GM23338 (cell line): ENCODE data around the gene EIF4E2. TPM values are rescaled to one million over a fixed set of nuclear protein-coding genes. Genes with fewer than 3 reads are reported as not detected.

Source experiments
- ATAC-seq: fragments of 200-7000 bp; cut with Tn5 transposase; 3 replicates; pipeline ENCODE4 v1.9.1; 2020
- DNase-seq: peaks from one replicate; pipeline ENCODE4 v3.0.0-alpha.2; 2015; ENCODE audit warnings: low spot score
- H2AFZ ChIP-seq: fragments of 200-600 bp; sonication (generic); 2 replicates; pipeline ENCODE4 v1.8.0; 2016; ENCODE audit warnings: antibody characterized with exemption, mild to moderate bottlenecking, moderate library complexity
- H3F3A ChIP-seq: fragments of 200-600 bp; sonication (generic); replicated peaks from 2 replicates; pipeline ENCODE4 v1.8.0; 2017; ENCODE audit warnings: antibody characterized with exemption, mixed run types, low read depth
- H3K27ac ChIP-seq: fragments of 200-600 bp; sonication (generic); 2 replicates; pipeline ENCODE4 v1.6.1; 2016; ENCODE audit warnings: low read depth
- H3K27me3 ChIP-seq: fragments of 200-600 bp; sonication (generic); 2 replicates; pipeline ENCODE4 v1.8.0; 2016; ENCODE audit warnings: mild to moderate bottlenecking, mixed run types, moderate library complexity; ENCODE audit not compliant: insufficient read depth
- H3K36me3 ChIP-seq: fragments of 200-600 bp; sonication (generic); 2 replicates; pipeline ENCODE4 v1.8.0; 2016; ENCODE audit warnings: mild to moderate bottlenecking; ENCODE audit not compliant: insufficient read depth
- H3K4me1 ChIP-seq: fragments of 200-600 bp; sonication (generic); 2 replicates; pipeline ENCODE4 v1.8.0; 2016; ENCODE audit warnings: mild to moderate bottlenecking, moderate library complexity; ENCODE audit not compliant: insufficient read depth
- H3K4me2 ChIP-seq: fragments of 200-600 bp; sonication (generic); 2 replicates; pipeline ENCODE4 v1.7.1; 2017; ENCODE audit warnings: mixed run types
- H3K4me3 ChIP-seq: fragments of 200-600 bp; sonication (generic); 2 replicates; pipeline ENCODE4 v1.6.1; 2016; ENCODE audit warnings: mixed run types
- H3K79me2 ChIP-seq: fragments of 200-600 bp; sonication (generic); replicated peaks from 2 replicates; pipeline ENCODE4 v1.8.0; 2017; ENCODE audit warnings: mild to moderate bottlenecking; ENCODE audit not compliant: insufficient read depth
- H3K9me2 ChIP-seq: fragments of 200-600 bp; sonication (generic); 2 replicates; pipeline ENCODE4 v1.8.0; 2017; ENCODE audit not compliant: insufficient read depth
- H4K20me1 ChIP-seq: fragments of 200-600 bp; sonication (generic); replicated peaks from 2 replicates; pipeline ENCODE4 v1.8.0; 2017; ENCODE audit warnings: mild to moderate bottlenecking; ENCODE audit not compliant: insufficient read depth
- H3K27ac Mint-ChIP-seq: 2 replicates; pipeline ENCODE4 v1.8.0; 2020; ENCODE audit warnings: inconsistent platforms, mild to moderate bottlenecking, moderate library complexity, mixed read lengths
- H3K27me3 Mint-ChIP-seq: 3 replicates; pipeline ENCODE4 v1.8.0; 2022; ENCODE audit warnings: low read depth, mild to moderate bottlenecking, moderate library complexity, mixed read lengths, inconsistent platforms; ENCODE audit not compliant: insufficient read depth, poor library complexity
- H3K36me3 Mint-ChIP-seq: 3 replicates; pipeline ENCODE4 v1.8.0; 2021; ENCODE audit warnings: low read depth, mild to moderate bottlenecking, inconsistent platforms, moderate library complexity, mixed read lengths
- H3K4me1 Mint-ChIP-seq: 3 replicates; pipeline ENCODE4 v1.8.0; 2020; ENCODE audit warnings: mild to moderate bottlenecking, inconsistent platforms, mixed read lengths
- H3K4me3 Mint-ChIP-seq: 3 replicates; pipeline ENCODE4 v1.8.0; 2021; ENCODE audit warnings: moderate library complexity, mild to moderate bottlenecking, inconsistent platforms, mixed read lengths
- H3K9me3 Mint-ChIP-seq: 3 replicates; pipeline ENCODE4 v1.8.0; 2020; ENCODE audit warnings: moderate library complexity, mild to moderate bottlenecking, inconsistent platforms, mixed read lengths
- CTCF ChIP-seq, 2 experiments: fragments of 200-600 bp in 1 of 2; sonication (generic) in 1 of 2; conservative IDR thresholded peaks; 2 replicates each; pipeline versions ENCODE4 v1.5.1 to v1.6.1; 2016 to 2017; ENCODE audit warnings: antibody characterized with exemption in 2 of 2, low read depth in 2 of 2, mild to moderate bottlenecking in 2 of 2, moderate library complexity in 1 of 2
- EZH2 ChIP-seq: fragments of 200-600 bp; sonication (generic); IDR thresholded peaks from one replicate; pipeline ENCODE4 v1.8.0; 2017; ENCODE audit warnings: antibody characterized with exemption, mild to moderate bottlenecking, low read depth; ENCODE audit not compliant: unreplicated experiment
- EZH2phosphoT487 ChIP-seq: fragments of 200-600 bp; sonication (generic); IDR thresholded peaks from one replicate; pipeline ENCODE4 v1.8.1; 2018; ENCODE audit warnings: antibody characterized with exemption; ENCODE audit not compliant: unreplicated experiment
- NANOG ChIP-seq: IDR thresholded peaks from 2 replicates; pipeline ENCODE4 v1.6.1; 2016; ENCODE audit warnings: antibody characterized with exemption, borderline replicate concordance
- ZNF462 ChIP-seq: fragments of 250-450 bp; sonication (Bioruptor Pico); IDR thresholded peaks from 2 replicates; pipeline ENCODE4 v1.5.0; 2020; ENCODE audit warnings: mild to moderate bottlenecking, moderate library complexity
- polyA plus RNA-seq: library from polyadenylated mRNA; unstranded; fragments of >200 nt; fragmentation: Nextera tagmentation; extraction: Ambion mirVana; gene quantifications from 2 replicates; pipeline ENCODE4 v1.2.1, GENCODE V29; 2016
- total RNA-seq: library from RNA; depleted of rRNA; stranded (reverse); fragments of >200 nt; shearing (Covaris generic); gene quantifications from 2 replicates; pipeline ENCODE4 v1.2.3, GENCODE V29; 2014

EIF4E2 gene
- total and polyA plus RNA-seq, 2 experiments from 2014 or later: 68.1 to 152 TPM

GRCh38 chr2:232588680-232589585 lies 38.4 kb downstream of the EIF4E2 start:
- Histone ChIP-seq H2AFZ (no peak overlapping the region), H3K27ac (no peak overlapping the region), H3K4me1 (peaks cover 8% of the 10 kb centered on the region), H3K79me2 (no peaks in the 10 kb centered on the region), H3K9me2 (0 out of 2 replicates have a peak, but pooled peaks cover 8% of the 10 kb centered on the region), H3K4me3 (no peak overlapping the region), H3F3A (no peaks in the 10 kb centered on the region), H4K20me1 (no peaks in the 10 kb centered on the region), H3K36me3 (no peaks in the 10 kb centered on the region), H3K4me2 (no peak overlapping the region), H3K27me3 (no peaks in the 10 kb centered on the region)
- Mint-ChIP-seq H3K36me3 (peaks cover 13% of the 10 kb centered on the region; the same call in 2 of the 3 replicates), H3K27ac (0 out of 2 replicates have a peak overlapping the region, but pooled peaks have one; percentile 38), H3K4me3 (no peak overlapping the region), H3K9me3 (peaks cover 8% of the 10 kb centered on the region; the same call in 2 of the 3 replicates), H3K4me1 (peaks cover 25% of the 10 kb centered on the region), H3K27me3 (peaks cover 2% of the 10 kb centered on the region)
- no peak for TF ChIP-seq ZNF462 (CRISPR knock-in tag)
- no peak for TF ChIP-seq NANOG
- no peak for TF ChIP-seq EZH2
- no peak for ATAC-seq
- no peak for DNase-seq

GRCh38 chr2:232592772-232593395 lies 42.4 kb downstream of the EIF4E2 start:
- DNase-seq: no peak
- H3K27me3 Mint-ChIP-seq: peaks cover 2% of the 10 kb centered on the region

More at GRCh38 chr2:232592772-232593395, 42.4 kb downstream of the EIF4E2 start:
- H4K20me1 ChIP-seq: no peaks in the 10 kb centered on the region
- H3K27me3 ChIP-seq: no peaks in the 10 kb centered on the region
- H3K36me3 ChIP-seq: no peaks in the 10 kb centered on the region
- peaks cover 8% of the 10 kb centered on the region; the same call in 2 of the 3 replicates for H3K9me3 Mint-ChIP-seq
- H3K79me2 ChIP-seq: no peaks in the 10 kb centered on the region
- peaks cover 6% of the 10 kb centered on the region; the same call in 2 of the 3 replicates for H3K36me3 Mint-ChIP-seq
- TF ChIP-seq CTCF (conservative IDR thresholded peaks at IDR 0.05; ENCODE audit: low read depth in 2 of 2) (peak in 1 of 2 experiments; percentile 19; a peak in 2 of 4 replicates), EZH2phosphoT487 (no peak)
- H3K9me2 ChIP-seq: 0 out of 2 replicates have a peak, but pooled peaks cover 8% of the 10 kb centered on the region
- peaks cover 8% of the 10 kb centered on the region for H3K4me1 ChIP-seq
- H3F3A ChIP-seq: no peaks in the 10 kb centered on the region
- no peak overlapping the region for H3K4me3 Mint-ChIP-seq
- no peak for ATAC-seq
- no peak overlapping the region for H3K4me3 ChIP-seq
- H2AFZ ChIP-seq: no peak overlapping the region
- no peak overlapping the region for H3K27ac ChIP-seq
- H3K27ac Mint-ChIP-seq: no peak overlapping the region
- H3K4me2 ChIP-seq: no peak overlapping the region
- peaks cover 14% of the 10 kb centered on the region for H3K4me1 Mint-ChIP-seq
